Esophagus muscularis mucosa (tissue), 3 donors: Measurements from ENCODE around the gene NUDT1.

Experiments
- CTCF ChIP-seq, 3 experiments: fragments of 200-600 bp in 2 of 3; fragments of 450-650 bp in 1 of 3; sonication (generic) in 2 of 3; IDR thresholded peaks; one replicate each; pipeline ENCODE4 v1.5.1; 2017 to 2019; ENCODE audit warnings: antibody characterized with exemption in 3 of 3, mild to moderate bottlenecking in 2 of 3, moderate library complexity in 1 of 3
- POLR2A ChIP-seq: fragments of 450-650 bp; IDR thresholded peaks from one replicate; pipeline ENCODE4 v1.6.1; 2017; ENCODE audit warnings: antibody characterized with exemption, moderate library complexity, mild to moderate bottlenecking, low read depth

- TF ChIP-seq CTCF (IDR thresholded peaks at IDR 0.05) (no peak), POLR2A (no peak)
These were observed 49.0 kb upstream of the NUDT1 start for GRCh38 chr7:2192831-2193534.
